ENCODE data around the gene ZBTB37.

ZBTB37 gene

DNA sequence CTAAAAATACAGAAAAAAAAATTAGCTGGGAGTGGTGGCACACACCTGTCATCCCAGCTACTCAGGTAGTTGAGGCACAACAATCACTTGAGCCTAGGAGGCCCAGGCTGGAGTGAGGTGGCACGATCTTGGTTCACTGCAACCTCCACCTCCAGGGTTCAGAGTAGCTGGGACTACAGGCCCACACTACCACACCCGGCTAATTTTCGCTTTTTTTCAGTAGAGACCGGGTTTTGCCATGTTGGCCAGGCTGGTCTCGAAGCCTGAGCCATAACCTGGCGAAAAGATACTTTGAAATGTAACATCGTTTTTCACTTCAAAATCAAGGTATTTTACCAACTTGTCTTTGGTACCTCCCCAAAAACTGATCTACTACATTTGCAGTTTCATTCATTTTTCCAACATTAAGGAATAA lies 6.4 kb upstream of the ZBTB37 start:
- TF ChIP-seq EP300 (IDR thresholded peaks at IDR 0.05; ENCODE audit: borderline replicate concordance), result no peak
- peak; percentile 15; the same call in 1 of the 2 replicates for TF ChIP-seq TCF12 (IDR thresholded peaks at IDR 0.05; ENCODE audit: low read depth)

DNA sequence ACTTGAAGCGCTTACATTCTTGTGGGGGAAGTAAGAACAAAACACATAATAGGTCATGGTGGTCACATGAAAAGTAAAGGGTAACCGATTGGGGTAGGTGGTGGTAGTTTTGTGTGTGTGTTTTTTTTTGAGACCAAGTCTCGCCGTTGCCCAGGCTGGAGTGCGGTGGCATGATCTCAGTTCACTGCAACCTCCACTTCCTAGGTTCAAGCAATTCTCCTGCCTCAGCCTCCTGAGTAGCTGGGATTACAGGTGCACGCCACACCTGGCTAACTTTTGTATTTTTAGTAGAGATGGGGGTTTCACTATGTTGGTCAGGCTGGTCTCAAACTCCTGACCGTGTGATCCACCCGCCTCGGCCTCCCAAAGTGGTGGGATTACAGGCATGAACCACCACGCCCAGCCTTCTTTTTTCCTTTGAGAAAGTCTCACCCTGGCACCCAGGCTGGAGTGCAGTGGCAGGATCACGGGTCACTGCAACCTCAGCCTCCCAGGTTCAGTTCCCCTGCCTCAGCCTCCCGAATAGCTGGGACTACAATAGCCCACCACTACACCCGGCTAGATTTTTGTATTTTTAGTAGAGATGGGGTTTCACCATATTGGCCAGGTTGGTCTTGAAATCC lies 5.9 kb upstream of the ZBTB37 start:
- TF ChIP-seq, protein P1, sequence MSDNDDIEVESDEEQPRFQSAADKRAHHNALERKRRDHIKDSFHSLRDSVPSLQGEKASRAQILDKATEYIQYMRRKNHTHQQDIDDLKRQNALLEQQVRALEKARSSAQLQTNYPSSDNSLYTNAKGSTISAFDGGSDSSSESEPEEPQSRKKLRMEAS (IDR thresholded peaks at IDR 0.05), result 0 out of 2 replicates have a peak, but pooled peaks have one; percentile 20

DNA sequence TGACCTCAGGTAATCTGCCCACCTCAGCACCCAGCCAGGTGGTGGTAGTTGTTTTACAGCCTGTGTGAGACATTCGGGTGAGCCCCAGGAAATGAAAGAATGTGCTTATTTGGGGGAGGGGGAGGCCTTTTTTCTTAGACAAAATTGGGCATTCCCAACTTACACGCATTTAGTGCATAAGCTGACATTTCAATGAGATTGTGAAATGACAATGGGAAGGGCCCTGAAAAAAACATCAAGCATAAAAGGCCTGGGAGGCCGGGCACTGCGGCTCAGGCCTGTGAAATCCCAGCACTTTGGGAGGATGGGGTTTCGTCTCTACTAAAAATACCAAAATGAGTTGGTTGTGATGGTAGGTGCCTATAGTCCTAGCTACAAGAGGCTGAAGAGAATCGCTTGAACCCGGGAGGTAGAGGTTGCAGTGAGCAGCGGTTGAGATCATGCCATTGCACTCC lies 5.4 kb upstream of the ZBTB37 start:
- TF ChIP-seq RAD21 (IDR thresholded peaks at IDR 0.05; ENCODE audit: low read depth), result no peak
- TF ChIP-seq, protein P1 (IDR thresholded peaks at IDR 0.05), result no peak
- no peak for TF ChIP-seq EGR1 (IDR thresholded peaks at IDR 0.05)
- no peak for TF ChIP-seq EP300 (IDR thresholded peaks at IDR 0.05; ENCODE audit: borderline replicate concordance)
- TF ChIP-seq CREB1 (IDR thresholded peaks at IDR 0.05; ENCODE audit: low read depth), result no peak
- TF ChIP-seq FOXM1 (IDR thresholded peaks at IDR 0.05; ENCODE audit: borderline replicate concordance, low read depth), result no peak
- no peak for TF ChIP-seq TAF1 (IDR thresholded peaks at IDR 0.05; ENCODE audit: low read depth)
- no peak for TF ChIP-seq TCF12 (IDR thresholded peaks at IDR 0.05; ENCODE audit: low read depth)
- no peak for TF ChIP-seq YY1 (IDR thresholded peaks at IDR 0.05; ENCODE audit: low read depth)
- no peak for TF ChIP-seq CEBPB (IDR thresholded peaks at IDR 0.05)
- no peak for TF ChIP-seq TEAD4 (IDR thresholded peaks at IDR 0.05)
- TF ChIP-seq ZBTB7A (IDR thresholded peaks at IDR 0.05; ENCODE audit: low read depth), result no peak
- no peak for TF ChIP-seq NFIC (IDR thresholded peaks at IDR 0.05)
- TF ChIP-seq, protein P2, sequence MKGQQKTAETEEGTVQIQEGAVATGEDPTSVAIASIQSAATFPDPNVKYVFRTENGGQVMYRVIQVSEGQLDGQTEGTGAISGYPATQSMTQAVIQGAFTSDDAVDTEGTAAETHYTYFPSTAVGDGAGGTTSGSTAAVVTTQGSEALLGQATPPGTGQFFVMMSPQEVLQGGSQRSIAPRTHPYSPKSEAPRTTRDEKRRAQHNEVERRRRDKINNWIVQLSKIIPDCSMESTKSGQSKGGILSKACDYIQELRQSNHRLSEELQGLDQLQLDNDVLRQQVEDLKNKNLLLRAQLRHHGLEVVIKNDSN (IDR thresholded peaks at IDR 0.05), result no peak

DNA sequence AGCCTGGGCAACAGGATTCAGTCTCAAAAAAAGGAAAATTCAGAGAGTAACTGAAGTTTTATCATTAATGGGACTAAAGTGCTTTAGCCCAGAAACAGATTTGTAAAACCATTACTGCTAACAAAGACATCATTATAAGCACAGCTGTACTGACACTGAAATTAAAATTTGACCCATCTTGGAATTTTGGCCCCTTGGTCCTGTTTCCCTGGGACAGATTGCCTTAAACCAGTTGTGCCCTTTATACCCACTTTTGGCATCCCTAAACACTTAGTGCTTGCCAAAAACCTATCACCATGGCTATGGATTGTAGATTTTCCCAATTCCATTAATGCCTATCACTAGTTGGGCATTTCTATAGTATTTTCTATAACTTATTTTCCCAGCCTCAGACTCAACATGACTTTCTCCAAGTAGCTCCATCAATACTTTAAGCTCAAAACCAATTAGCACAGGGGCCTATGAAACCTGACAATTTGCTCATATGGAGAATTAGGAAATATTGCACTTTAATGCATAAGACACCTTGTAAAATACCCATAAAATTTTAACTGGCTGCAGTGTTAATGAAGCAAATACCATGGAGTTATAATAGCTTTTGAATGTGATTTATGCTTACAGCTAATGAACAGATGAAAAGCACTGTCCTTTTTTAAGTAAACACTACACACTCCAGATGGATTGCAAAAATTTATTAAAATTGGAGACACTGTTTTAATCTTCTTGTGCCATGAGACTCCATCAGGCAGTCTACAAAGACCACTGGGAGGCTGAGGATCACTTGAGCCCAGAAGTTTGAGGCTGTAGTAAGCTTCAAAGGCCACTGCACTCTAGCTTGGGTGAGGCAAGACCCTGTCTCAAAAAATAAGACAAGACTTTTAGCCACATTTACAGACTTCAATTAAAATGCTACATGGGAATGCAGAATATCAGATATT lies 4.7 kb upstream of the ZBTB37 start:
- no peak for TF ChIP-seq CREB1 (IDR thresholded peaks at IDR 0.05; ENCODE audit: low read depth)
- TF ChIP-seq, protein P3, sequence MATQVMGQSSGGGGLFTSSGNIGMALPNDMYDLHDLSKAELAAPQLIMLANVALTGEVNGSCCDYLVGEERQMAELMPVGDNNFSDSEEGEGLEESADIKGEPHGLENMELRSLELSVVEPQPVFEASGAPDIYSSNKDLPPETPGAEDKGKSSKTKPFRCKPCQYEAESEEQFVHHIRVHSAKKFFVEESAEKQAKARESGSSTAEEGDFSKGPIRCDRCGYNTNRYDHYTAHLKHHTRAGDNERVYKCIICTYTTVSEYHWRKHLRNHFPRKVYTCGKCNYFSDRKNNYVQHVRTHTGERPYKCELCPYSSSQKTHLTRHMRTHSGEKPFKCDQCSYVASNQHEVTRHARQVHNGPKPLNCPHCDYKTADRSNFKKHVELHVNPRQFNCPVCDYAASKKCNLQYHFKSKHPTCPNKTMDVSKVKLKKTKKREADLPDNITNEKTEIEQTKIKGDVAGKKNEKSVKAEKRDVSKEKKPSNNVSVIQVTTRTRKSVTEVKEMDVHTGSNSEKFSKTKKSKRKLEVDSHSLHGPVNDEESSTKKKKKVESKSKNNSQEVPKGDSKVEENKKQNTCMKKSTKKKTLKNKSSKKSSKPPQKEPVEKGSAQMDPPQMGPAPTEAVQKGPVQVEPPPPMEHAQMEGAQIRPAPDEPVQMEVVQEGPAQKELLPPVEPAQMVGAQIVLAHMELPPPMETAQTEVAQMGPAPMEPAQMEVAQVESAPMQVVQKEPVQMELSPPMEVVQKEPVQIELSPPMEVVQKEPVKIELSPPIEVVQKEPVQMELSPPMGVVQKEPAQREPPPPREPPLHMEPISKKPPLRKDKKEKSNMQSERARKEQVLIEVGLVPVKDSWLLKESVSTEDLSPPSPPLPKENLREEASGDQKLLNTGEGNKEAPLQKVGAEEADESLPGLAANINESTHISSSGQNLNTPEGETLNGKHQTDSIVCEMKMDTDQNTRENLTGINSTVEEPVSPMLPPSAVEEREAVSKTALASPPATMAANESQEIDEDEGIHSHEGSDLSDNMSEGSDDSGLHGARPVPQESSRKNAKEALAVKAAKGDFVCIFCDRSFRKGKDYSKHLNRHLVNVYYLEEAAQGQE (IDR thresholded peaks at IDR 0.05; ENCODE audit: low read depth), result peak; percentile 8; the same call in 1 of the 2 replicates
- TF ChIP-seq NFIC (IDR thresholded peaks at IDR 0.05), result 0 out of 2 replicates have a peak, but pooled peaks have one; percentile 7

DNA sequence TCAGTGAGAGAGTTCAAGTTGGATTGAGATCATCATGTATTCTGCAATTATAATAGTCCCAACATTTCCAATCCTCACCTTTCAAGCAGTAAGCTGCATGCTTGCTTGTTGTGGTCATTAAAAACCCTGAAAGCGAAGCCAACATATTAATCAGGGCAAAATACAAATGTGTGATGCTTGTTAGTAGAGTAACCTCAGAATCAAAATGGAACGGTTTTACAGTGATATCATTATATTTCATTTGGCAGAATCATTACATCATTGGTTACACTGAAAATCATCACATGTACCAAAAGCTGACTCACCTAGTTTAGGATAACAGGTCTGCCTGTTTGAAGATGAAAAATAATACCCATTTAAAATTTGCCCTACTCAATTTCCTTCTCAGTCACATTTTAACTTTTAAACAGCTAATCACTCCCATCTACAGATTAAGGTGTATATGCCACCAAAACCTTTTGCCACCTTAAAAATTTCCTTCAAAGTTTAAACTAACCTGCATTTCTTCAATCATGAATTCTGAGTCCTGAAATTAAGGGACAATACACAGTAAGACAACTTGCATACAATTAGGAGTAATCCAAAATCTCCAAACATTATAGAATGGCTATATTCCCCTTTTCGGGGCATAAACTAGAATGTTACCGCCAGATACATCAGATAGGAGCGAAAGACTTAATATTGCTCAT lies 3.9 kb upstream of the ZBTB37 start:
- TF ChIP-seq TEAD4 (IDR thresholded peaks at IDR 0.05) (no peak), RAD21 (IDR thresholded peaks at IDR 0.05; ENCODE audit: low read depth) (no peak), EGR1 (IDR thresholded peaks at IDR 0.05) (no peak), FOXM1 (IDR thresholded peaks at IDR 0.05; ENCODE audit: borderline replicate concordance, low read depth) (no peak), YY1 (IDR thresholded peaks at IDR 0.05; ENCODE audit: low read depth) (no peak), ZBTB7A (IDR thresholded peaks at IDR 0.05; ENCODE audit: low read depth) (no peak), CREB1 (IDR thresholded peaks at IDR 0.05; ENCODE audit: low read depth) (no peak), TAF1 (IDR thresholded peaks at IDR 0.05; ENCODE audit: low read depth) (no peak), NFIC (IDR thresholded peaks at IDR 0.05) (no peak), EP300 (IDR thresholded peaks at IDR 0.05; ENCODE audit: borderline replicate concordance) (no peak), TCF12 (IDR thresholded peaks at IDR 0.05; ENCODE audit: low read depth) (no peak), CEBPB (IDR thresholded peaks at IDR 0.05) (no peak)
- TF ChIP-seq, protein P1 (IDR thresholded peaks at IDR 0.05), result no peak
- TF ChIP-seq, protein P3 (IDR thresholded peaks at IDR 0.05; ENCODE audit: low read depth), result no peak
- TF ChIP-seq, protein P2 (IDR thresholded peaks at IDR 0.05), result no peak
